C4-2B (cell line): ENCODE results near the gene COL26A1.

Experiments used
- CTCF ChIP-seq: fragments of 450-650 bp; conservative IDR thresholded peaks from 2 replicates; pipeline ENCODE4 v1.5.1; 2017; ENCODE audit warnings: mild to moderate bottlenecking
- ZFX ChIP-seq: fragments of 450-650 bp; IDR thresholded peaks from 2 replicates; pipeline ENCODE4 v1.6.1; 2017

DNA sequence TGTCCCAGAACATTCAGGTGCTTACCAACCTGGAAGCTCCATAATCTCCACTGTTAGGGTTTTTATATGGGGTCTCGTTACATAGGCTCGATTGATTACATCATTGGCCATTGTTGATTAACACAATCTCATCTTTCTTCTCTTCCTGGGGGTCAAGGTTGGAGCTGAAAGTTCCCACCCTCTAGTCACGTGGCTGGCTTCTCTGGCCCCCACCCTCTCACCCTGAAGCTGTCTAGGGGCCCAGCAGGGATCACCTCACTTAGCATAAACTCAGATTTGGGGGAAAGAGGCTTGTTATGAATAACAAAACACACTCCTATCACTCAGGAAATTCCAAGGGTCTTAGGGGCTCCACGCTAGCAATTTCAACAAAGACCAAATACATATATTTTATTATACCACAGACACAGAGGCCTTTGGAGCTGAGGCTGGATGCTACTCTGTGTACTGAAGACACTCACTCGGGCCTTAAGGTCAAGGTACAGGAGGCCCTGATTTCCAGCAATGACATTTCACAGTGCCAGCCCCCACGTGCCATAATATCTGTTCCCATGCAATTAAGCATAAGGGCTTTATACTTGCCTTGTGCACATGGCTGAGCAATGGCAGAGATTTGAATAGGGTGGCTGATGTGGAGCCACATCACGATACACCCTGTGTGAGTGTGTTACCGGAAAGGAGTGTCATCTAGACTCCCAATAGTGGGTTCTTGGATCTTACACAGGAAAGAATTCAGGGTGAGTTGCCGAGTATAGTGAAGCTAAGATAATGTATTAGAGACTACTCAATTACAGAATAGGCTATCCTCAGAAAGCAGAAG lies 108.2 kb downstream of the COL26A1 start:
- TF ChIP-seq CTCF (no peak), ZFX (no peak)
